ENCODE measurements around the gene AATK. TPM values are rescaled to one million over a fixed set of nuclear protein-coding genes. Genes with fewer than 3 reads are reported as not detected.
"Not testable (repeated sequence)": the region's sequence is repeated elsewhere in the genome, so short reads cannot be mapped to it uniquely, and the experiment has no call there.

AATK gene
- total and polyA plus RNA-seq, 4 donors, result 9.6 to 54.6 (median 23.7) TPM

DNA sequence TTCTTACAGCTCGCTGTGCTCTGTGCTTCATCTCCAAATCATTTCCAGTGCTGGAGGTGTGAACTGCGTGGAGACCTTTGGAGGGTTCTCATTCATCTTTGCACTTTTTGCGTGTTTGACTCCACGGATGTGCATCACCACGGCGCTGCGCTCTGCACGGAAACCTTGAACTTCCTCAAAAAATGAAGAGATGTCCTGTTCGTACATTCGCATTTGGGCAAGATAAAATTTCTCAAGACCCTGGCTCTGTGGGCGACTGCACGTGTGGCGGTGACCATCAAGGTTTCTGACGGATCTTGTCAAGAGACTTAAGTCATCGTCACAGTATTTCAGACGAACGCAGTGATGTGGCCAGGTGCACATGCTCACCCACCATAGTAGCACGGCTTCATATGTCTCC is 11.1 kb downstream of the AATK start:
- no peaks in the 10 kb centered on the region for H3K36me3 ChIP-seq (ENCODE audit: control insufficient read depth in 4 of 4, insufficient read depth in 4 of 4, low read length in 4 of 4)
- peaks cover 0 to 4% (median 0%) of the 10 kb centered on the region in 4 donors for H3K9me3 ChIP-seq (ENCODE audit: control insufficient read depth in 4 of 4, insufficient read depth in 3 of 4, low read length in 3 of 4)
- no peak overlapping the region for H3K9ac ChIP-seq (ENCODE audit: insufficient read depth in 1 of 2, low read length in 2 of 2)
- whole genome bisulfite sequencing, 2 donors, result 62 to 82% methylated on average over 18 of the region's 18 CpGs
- DNase-seq (no peak), ATAC-seq (ENCODE audit: insufficient read depth, low FRiP score) (no peak)
- peaks cover 0 to 7% (median 0%) of the 10 kb centered on the region in 5 donors for H3K4me1 ChIP-seq (ENCODE audit: control insufficient read depth in 5 of 5, insufficient read depth in 5 of 5, low read length in 5 of 5)
- no peak for TF ChIP-seq CTCF (IDR thresholded peaks at IDR 0.05; ENCODE audit: control extremely low read depth, extremely low read depth)
- no peak overlapping the region for H3K4me3 ChIP-seq
- H3K27ac ChIP-seq (ENCODE audit: low read depth in 1 of 2, low read length in 1 of 2), result no peak overlapping the region
- H3K27me3 ChIP-seq (ENCODE audit: control insufficient read depth in 3 of 3, insufficient read depth in 3 of 3, low read length in 2 of 3), result no peaks in the 10 kb centered on the region

DNA sequence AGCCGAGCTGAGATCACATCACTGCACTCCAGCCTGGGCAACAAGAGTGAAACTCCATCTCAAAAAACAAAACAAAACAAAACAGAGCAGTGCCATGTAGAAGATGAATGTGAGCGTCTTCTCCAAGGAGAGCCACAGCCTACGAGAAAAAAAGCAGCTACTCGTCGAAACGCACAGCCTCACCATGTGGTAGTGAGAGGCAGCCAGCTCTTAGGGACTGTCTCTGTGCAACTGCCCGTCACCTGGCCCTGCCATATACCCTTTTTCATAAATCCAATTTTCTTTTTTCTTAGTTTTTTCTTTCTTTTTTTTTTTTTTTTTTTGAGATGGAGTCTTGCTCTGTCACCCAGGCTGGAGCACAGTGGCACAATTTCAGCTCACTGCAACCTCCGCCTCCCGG is 12.0 kb downstream of the AATK start:
- not testable (repeated sequence) for H3K9me3 ChIP-seq (ENCODE audit: control insufficient read depth in 4 of 4, insufficient read depth in 3 of 4, low read length in 3 of 4); H3K36me3 ChIP-seq (ENCODE audit: control insufficient read depth in 4 of 4, insufficient read depth in 4 of 4, low read length in 4 of 4); H3K27ac ChIP-seq (ENCODE audit: low read depth in 1 of 2, low read length in 1 of 2); H3K9ac ChIP-seq (ENCODE audit: insufficient read depth in 1 of 2, low read length in 2 of 2); H3K27me3 ChIP-seq (ENCODE audit: control insufficient read depth in 3 of 3, insufficient read depth in 3 of 3, low read length in 2 of 3); H3K4me3 ChIP-seq; H3K4me1 ChIP-seq (ENCODE audit: control insufficient read depth in 5 of 5, insufficient read depth in 5 of 5, low read length in 5 of 5); DNase-seq; ATAC-seq (ENCODE audit: insufficient read depth, low FRiP score)
- WGBS, 2 donors, result 94 to 96% methylated on average over 9 of the region's 9 CpGs

GRCh38 chr17:81153340-81153803 is 12.6 kb downstream of the AATK start:
- peak in 2 of 3 donors; percentile 13 to 26 for DNase-seq

DNA sequence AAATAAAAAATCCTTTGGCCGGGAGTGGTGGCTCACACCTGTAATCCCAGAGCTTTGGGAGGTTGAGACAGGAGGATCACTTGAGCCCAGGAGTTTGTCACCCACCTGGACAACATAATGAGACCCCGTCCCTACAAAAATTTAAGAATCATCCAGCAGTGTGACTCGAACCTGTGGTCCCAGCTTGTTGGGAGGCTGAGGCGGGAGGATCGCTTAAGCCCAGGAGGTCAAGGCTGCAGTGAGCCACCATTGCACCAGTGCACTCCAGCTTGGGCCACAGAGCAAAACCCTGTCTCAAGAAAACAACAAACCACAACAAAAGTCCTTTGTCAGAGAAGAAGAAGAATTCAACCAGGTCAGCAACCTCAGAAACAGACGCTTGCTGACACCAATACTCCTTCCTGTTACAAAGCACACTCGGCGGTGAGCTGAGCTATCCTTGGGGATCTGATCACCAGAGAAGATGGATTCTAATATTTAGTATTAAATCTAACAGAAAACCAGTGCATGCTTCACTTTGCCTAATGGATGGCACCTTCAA is 13.7 kb downstream of the AATK start:
- TF ChIP-seq CTCF (IDR thresholded peaks at IDR 0.05; ENCODE audit: control extremely low read depth, extremely low read depth), result no peak
- Histone ChIP-seq H3K4me3 (no peak overlapping the region), H3K9ac (ENCODE audit: insufficient read depth in 1 of 2, low read length in 2 of 2) (no peak overlapping the region), H3K36me3 (ENCODE audit: control insufficient read depth in 4 of 4, insufficient read depth in 4 of 4, low read length in 4 of 4) (no peaks in the 10 kb centered on the region), H3K27ac (ENCODE audit: low read depth in 1 of 2, low read length in 1 of 2) (no peak overlapping the region), H3K4me1 (ENCODE audit: control insufficient read depth in 5 of 5, insufficient read depth in 5 of 5, low read length in 5 of 5) (peaks cover 0 to 7% (median 0%) of the 10 kb centered on the region in 5 donors), H3K27me3 (ENCODE audit: control insufficient read depth in 3 of 3, insufficient read depth in 3 of 3, low read length in 2 of 3) (no peaks in the 10 kb centered on the region), H3K9me3 (ENCODE audit: control insufficient read depth in 4 of 4, insufficient read depth in 3 of 4, low read length in 3 of 4) (peaks cover 0 to 4% (median 0%) of the 10 kb centered on the region in 4 donors)
- ATAC-seq (ENCODE audit: insufficient read depth, low FRiP score), result no peak
- DNase-seq, result no peak
- 66 to 78% methylated on average over 8 of the region's 8 CpGs for WGBS, 2 donors

More at GRCh38 chr17:81153340-81153803, 12.6 kb downstream of the AATK start:
- Histone ChIP-seq H3K9me3 (ENCODE audit: control insufficient read depth in 4 of 4, insufficient read depth in 3 of 4, low read length in 3 of 4) (peaks cover 0 to 4% (median 0%) of the 10 kb centered on the region in 4 donors), H3K27me3 (ENCODE audit: control insufficient read depth in 3 of 3, insufficient read depth in 3 of 3, low read length in 2 of 3) (no peaks in the 10 kb centered on the region), H3K4me3 (no peak overlapping the region), H3K36me3 (ENCODE audit: control insufficient read depth in 4 of 4, insufficient read depth in 4 of 4, low read length in 4 of 4) (no peaks in the 10 kb centered on the region), H3K27ac (ENCODE audit: low read depth in 1 of 2, low read length in 1 of 2) (no peak overlapping the region), H3K9ac (ENCODE audit: insufficient read depth in 1 of 2, low read length in 2 of 2) (no peak overlapping the region), H3K4me1 (ENCODE audit: control insufficient read depth in 5 of 5, insufficient read depth in 5 of 5, low read length in 5 of 5) (peaks cover 0 to 7% (median 0%) of the 10 kb centered on the region in 5 donors)
- WGBS, 2 donors, result 76 to 80% methylated on average over 17 of the region's 17 CpGs
- no peak for ATAC-seq (ENCODE audit: insufficient read depth, low FRiP score)
- TF ChIP-seq CTCF (IDR thresholded peaks at IDR 0.05; ENCODE audit: control extremely low read depth, extremely low read depth), result no peak
